Measurements from ENCODE around the gene TIFAB.

TIFAB gene

DNA sequence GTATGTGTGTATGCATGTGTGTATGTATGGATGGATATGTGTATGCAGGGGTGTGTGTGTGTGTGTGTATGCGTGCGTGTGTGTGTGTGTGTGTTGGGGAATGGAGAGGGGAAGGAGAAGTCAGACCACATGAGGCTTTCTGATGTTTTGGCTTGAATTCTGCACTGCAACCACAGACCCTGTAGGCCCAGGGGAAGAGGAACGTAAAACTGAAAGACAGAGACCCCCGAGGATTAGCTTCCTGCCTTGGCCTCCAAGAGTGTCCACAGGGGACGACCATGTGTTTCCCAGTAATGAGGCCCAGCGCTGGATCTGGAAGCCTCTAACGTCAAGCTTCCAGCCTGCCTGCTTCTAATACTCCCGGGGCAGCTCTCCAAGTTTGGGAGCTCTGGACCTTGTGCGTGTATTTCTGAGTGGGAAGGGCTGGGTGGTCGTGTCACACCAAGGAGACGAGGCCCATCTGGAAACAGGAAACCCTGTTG is 10.8 kb downstream of the TIFAB start:
- peak in 1 of 2 experiments; percentile 5 for DNase-seq

DNA sequence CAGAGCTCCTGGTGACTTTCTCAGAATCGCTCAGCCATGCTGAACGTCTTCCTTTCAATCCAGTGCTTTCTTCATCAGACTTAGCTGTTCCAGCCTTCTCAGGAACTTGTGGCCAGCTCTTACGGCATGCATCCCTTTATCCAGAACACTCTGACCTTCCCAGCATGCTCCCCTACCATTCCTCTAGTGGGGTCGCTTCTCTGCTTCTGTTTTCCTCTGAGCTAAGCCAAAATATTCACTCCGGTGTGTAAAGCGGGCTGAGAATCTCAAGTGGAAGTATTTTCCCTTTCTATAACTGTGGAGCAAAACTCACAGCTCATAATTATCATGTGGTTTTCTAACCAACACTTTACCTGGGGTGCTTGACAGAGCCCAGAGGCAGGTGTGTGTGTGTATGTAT is 11.2 kb downstream of the TIFAB start:
- DNase-seq = no peak

DNA sequence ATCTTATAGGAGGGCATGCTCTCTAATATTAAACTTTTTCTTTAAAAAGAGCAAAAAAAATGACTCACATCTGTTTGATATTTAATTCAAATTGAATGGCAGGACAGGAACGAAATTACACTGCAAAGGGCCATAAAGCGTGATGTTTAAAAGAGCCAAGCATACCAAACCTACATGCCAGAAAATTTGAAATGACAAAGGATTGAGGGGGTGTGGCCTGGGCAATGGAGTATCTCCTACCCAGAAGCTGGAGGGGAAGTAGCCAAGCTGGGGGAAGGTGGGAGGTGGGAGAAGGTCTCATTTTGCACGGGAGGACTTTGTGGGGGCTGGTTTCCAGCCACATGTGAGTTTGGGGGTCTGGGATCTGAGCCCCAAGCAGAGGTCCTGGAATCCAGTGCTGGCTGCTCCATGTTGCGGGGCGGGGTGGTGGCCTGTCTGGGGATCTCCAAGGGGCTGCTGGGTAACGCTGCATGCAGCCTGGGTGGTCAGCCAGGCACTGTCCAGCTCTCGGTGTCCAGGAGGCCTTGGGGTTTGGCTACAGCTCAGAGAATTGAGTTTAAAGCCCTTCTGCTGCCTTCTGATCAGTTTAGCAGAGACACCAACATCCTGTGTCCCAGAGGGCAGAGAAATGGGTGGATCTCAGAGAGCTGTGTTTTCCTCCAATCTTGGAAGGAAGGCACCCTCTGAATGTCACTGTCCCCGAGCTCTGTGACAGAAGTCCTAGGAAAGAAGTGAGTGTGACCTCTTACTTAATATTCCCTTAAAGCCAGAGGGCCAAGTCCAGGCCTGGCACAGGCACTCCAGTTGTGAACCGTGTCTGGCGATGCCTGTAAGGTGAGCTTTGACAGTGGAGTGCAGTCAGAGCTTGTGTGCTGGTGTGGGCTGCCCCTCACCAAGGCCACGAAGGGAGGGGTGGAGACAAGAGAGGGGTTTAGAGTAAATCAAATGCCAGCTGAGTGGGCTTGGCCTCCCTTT is 12.6 kb downstream of the TIFAB start:
- no peak for DNase-seq

DNA sequence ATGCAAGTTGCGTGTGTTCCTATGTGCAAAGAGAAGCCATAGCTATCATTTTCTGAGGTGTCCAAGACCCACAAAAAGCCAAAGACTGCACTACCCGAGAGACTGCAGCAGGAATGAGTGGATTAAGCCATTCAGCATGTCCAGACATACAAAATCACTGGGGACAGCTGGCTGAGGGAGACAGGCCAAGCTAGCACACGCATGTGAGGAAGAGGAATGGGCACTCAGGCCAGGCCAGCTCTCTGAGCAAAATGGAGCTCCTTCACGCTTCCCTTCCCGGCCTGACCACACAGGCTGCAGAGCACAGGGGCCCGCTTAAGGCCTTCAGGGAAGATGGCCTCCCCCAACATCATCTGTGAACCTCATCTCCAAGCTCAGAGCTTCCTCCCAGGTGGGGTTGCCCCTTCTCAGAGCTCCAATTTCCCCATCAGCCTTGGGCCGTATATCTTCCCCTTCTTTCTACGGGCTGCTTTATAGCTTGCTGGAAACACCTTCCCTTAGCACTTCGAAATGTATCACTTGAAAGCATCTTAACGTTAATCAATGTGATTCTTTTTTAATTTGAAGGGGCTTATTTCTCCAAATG is 13.4 kb downstream of the TIFAB start:
- no peak for DNase-seq

DNA sequence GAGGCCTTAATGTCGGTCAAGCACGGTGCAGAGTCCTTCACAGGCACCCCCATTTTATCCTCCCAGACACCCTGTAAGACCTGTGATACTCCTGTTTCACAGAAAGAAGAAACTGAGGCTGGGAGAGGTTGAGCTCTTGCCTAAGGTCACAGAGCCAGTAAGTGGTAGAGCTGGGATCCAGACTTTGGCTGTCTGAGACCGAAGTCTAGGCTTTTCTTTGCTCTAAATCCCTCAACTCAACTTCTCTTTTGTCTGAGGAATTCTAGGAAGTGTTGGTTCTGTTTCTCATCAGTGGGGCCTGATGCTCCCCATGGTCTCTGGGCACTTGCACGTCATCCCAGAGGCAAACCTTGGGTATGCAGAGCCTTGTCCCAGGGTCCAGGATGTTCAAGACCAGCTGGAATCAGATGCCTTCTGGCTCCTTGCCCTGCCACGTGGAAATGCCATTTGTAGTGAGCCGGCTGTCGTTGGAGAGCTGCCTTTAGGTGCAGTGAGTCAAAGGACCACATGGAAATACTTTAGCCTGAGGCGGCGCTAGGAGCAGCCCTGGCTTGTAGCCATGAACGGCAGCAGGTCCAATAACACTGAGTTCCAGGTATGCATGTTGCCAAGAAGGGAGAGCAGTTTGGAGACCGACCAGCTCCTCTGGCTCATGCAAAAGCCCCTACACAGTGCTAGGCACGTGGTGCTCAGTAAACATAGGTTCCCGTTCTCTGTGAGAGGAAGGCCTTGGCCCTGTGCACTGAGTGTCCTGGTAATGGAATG is 14.2 kb downstream of the TIFAB start:
- no peak for DNase-seq

DNA sequence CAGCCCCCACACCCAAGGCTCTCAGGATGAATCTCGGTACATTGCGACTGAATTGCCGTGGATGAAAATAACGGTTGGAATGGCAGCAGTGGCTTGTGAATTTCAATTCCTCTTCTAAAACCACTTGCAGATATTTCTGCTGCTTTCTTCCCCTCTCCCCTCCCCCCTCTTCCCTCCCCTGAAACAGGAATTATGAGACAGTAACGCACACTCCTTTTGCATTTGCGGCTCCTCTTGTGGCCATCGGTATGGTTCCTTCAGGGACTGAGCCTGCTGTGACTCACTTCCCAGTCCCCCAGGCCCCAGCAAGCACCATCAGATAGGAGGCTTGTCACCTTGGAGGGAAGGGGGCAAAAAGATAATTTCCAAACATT is 14.7 kb downstream of the TIFAB start:
- DNase-seq = no peak

DNA sequence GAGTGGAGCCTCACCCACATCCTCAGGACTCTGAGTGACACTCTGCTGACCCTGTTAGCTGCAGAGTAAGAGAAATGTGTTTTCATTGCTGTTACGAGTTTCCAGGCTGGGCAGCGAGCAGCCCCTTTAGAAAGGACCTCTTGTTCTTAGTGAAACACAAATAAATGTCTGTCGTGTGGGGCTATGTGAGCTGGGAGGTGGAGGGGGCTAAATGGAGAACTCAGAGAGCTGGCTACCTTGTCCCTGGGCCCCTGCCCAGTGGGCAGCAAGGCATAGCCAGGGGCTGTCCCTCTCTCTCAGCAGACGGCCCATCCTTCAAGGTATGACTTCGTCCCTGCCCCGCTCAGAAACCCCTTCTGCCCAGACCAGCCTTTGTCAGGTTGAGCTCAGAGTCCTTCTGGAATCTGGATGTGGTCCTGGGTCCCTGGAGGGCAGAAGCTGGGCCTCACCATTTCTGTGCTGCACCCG is 15.2 kb downstream of the TIFAB start:
- no peak for DNase-seq

DNA sequence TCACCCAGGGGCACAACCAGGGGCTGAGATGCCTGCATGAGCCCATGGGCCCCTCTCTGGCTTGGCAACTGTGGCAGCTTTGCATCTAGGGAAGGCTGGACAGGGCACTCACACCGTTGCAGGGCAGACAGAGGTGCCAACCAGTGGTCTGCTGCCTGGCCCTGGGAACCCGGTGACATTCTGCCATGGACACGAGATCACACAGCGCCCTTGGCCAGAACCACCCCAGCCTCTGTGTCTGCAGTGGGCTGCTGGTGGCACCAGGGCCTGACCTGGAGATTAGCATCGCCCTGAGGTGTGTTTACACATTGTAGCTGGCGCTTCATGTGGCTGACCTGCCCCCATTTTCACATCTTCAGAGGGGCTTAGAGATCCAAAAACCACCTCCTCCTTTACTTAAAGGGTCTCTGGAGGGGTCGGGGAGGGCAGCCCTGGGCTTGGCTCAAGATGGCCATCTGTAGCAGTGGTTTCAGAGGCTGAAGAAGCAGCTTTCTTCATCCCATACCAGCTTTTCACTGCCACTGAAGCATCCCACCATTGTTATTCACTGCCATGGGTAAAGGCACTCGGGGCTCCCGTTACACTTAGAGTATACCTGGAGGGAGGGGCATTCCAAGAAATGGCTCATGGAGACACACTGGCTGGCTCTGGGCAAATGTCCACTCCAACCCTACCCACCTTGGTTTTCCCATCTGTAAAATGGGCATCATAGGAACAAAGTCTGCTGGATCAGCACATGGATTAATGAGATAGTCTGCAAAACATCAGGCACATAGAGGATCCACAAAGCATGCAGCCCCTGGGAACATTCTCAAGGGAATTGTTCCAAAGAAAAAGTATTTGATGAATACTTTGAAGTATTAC is 16.5 kb downstream of the TIFAB start:
- DNase-seq = no peak

DNA sequence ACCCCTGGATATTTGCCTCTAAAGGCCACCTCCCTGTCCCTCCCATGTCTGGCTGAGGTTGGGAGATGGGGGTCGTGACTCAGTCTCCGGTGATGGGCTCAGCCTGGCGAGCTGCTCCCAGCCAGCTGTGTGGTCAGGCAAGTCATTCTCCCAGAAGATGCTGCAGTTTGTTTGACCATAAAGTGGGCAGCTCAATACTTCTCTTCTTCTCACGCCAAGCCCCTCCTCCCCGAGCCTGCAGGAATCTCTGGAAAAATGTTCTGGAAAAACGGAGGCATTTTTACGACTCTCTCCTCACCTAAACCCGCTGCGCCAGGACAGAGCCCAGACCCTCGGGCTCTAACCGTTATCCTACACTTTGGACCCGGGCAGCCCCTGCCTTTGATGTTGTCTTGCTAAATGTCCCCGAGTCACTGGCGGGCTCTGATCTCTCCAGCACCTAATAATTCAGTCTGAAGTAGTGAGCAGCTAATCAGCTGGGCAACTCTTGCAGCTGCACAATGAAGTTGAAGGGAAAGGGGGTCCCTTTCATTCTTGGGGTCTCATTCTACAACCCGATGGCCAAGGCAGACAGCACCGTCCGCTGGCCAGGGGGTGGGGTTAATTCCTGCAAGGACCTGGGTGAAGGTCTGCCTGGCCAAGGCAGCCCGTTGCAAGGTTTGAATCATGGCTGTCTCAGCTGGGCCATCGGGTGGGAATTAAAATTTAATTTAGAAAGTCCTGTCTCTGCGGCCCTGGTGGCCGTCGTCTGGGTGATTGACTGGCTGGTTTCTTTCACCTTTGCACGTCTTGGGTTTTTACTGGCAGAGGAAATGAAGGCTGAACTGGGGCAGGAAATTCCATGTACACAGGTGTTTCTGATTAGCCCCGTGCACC is 17.3 kb downstream of the TIFAB start:
- DNase-seq = no peak

DNA sequence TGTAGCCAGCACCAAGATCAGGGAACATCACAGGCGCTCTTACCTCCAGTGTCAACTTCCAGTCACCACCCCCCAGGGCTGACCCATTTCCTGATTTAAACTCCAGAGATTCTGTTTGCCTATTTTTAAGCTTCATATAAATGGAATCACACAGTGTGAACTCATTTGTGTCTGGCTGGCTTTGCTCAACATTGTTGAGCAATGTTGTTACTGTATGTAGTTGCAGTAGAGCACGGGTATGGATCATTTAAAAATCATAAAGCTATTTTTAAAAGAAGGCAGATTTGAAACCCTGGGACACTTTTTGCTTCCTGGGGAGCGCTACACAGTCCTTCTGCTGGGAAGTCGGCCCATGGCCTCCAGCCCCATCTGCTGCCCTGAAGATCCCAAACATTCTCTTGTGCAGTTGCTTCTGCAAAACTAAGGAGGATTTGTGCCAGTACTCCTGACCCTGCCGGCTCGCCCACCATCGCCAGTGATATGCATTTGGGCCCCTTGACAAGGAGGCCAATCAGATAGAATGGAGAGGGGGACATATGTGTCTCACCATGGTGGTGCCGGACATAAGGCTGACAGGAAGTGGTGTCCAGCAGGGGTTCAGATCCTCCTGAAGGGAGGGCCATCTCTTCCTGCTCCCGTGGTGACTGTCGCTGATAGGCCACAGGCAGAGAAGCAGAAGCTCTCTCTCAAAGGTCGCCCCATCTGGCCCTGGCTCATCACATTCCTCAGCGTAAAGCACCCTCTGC is 18.3 kb downstream of the TIFAB start:
- DNase-seq = no peak

DNA sequence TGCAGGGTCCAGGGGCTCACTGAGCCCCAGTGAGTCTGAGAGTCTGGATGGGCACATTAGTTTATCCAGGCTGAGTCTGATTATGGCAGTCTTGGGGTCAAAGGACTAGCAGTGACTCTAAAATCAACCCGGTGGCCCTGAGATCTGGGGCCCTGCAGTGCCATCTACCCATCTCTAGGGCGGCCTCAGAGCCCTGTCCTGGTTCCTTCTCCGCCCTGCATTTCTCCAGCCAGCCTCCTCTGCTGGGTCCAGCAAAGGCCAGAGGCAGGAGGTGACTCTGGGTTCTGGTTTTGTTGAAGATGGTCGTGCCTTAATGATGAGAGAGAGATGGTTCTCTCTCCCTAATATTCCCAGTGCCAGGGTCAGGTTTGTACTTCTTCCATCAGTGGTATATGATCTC is 20.0 kb downstream of the TIFAB start:
- no peak for DNase-seq

DNA sequence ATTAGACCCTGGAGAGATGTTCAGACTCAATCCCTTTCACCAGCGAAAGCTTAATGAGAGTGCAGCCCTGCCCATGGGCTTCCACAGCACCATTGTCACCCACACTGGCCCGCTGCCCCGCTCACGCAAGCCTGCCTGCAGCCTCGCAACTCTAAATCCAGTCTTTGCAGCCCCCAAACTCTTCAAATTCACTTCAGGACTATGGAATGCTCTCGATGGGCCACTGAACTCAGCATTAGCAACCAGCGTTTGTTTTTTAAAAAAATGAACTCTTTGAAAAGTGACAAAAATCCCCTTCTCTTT is 22.1 kb downstream of the TIFAB start:
- no peak for DNase-seq

DNA sequence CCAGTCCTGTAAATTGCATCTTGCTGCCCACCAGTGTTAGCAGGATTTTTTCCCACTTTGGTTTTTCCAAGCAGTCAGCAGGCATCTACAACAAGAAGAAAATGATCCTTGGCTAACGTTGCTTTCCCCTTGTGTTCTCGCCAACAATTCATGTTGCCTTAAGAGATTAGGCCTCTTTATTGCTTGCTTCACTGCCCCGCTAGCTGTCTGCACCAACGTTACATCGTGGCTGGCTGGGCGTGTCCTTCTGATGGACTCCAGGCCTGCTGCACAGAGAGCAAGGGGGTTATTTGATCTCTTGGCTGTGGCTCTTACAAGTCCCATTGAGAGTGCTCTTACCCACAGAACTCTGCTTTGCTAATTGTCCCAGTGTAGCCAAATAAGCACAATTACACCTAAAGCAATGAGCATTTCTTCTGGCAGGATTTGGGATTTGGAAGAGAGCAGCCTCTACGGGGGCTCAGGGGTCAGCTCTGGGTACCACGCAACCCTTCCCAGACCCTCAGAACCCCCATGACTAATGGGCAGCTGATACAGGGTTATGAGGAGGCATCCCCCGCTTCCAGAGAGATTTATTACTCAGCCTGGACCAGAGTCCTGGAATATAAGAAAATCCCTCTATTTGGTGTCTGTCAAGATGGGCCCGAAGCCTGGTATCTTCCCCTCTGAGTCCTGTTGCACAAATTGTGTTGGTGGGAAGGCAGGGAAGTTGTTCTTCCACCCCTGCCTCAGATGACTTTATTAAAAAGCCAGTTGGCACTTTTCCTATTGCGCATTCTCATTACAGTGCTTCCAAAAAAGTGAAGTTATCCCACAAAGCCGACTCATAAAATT is 22.6 kb downstream of the TIFAB start:
- no peak for DNase-seq

DNA sequence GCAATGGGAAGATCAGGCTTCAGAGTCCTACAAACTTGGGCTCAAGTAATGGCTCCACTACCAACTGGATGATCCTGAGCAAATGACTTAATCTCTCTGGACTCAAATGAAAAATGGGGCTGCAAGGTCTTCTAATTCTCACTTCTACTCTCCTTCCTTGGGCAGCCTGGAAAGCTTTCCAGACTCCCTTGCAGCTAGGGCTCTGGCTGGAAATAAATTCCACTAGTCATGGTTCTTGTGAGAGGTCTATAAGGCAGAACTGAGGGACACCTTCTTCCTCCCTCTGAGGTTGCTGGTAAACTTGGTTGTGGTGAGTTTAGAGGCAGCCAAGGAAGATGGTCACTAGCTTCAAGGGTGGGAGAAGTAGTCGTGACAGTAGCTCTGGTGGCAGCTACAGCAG is 23.6 kb downstream of the TIFAB start:
- no peak for DNase-seq

DNA sequence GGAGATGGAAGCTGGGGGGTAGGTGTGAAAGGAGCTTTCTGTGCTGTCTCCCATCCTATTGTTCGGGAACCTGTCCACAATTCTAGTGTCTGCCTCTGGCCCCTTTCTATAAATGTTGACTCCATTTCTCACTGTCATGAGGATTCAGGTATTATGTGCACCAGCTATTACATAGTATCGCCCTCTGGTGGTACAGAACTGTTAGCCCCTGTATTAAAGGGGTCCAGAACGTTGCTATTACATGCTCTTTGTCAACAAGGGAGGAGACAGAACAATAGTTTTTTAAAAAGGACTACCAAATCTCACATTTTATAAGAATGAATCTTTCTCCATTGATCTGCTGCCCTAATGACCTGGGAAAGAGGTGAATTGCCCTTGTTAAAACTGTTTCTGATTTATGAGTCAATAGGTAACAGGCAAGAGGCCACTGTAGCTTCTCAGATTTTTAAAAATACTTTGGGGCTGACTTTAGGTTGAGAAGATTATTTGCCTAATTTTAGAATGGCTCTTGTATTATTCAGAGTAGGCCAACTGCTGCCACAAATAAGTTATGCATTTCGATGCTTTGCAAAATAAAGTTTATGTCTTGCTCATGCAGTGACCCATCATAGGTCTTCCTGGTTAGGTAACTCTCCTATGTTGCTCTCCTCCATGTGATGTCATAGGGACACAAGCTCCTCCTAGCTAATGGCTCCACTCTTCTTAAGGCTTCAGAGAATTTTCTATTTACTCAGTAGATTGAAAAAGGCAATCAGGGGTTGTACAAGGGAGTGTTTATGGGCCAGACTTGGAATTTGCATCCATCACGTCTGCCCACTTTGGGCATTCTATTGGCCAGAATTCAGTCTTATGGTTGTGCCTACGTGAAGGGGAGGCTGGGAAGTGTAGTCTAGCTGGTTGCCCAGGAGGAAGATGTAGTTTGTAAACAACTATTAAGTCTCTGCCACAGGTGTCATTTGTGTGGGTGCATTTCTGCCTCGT is 25.8 kb downstream of the TIFAB start:
- DNase-seq = no peak

DNA sequence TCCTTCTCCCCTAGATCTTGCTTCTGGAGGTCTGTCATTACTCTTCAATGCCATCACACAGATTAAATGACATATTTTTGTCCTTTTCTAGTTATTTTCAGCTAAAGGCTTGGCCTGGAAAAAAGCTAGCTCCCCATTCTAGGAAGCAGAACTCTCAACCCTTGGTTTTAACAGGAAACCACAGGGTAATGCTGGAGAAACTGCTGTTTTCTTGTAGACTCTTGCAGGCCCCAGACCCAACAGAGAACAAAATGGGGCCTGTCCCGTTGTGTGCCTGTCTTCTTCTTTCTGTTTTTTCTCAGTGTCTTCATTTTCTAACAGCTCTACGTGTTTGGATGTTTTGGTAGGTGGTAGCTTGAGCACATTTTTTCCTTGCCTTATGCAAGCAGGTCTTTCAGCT is 26.5 kb downstream of the TIFAB start:
- no peak for DNase-seq

DNA sequence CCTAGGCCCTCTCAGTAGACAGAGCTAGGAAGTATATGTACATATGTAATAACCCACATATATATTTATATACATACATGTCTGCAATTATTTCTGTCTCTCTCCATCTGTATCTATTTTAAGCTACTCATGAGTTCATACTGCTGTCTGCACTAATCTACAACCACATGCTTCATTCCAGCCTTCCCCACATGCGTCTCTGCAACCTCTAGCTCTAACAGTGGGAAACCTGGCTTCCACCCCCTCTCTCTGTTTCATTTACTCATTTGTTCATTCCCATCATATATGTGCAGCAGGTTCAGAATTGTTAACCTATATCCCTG is 28.3 kb downstream of the TIFAB start:
- no peak for DNase-seq

DNA sequence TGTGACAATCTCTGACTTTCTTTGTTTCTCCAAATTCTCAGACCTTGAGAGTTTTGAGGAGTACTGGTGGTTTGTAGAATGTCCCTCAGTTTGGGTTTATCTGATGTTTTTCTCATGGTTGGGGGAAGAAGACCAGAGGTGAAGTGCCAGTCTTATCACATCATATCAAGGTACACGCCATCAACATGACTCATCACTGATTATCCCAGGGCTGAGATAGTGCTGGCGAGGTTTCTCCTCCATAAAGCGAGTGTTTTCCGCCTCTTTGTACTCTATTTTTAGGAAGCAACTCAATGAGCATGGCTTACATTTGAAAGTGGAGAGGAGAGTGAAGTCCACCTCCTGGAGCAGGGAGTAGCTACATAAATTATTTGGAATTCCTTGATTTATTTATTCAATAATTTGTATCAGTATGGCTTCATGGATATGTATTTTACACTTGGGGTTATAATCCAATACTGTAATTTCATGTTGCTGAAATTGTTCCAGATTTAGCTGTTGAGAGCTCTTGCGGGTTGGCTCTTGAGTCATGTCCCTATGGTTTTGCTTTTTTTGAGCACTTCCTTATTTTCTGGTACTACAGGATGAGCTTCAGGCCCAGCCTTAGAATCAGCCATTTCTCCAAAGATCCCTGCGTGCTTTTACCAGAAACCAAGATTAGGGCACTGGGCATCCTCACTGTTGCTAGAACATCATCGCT is 28.9 kb downstream of the TIFAB start:
- DNase-seq = no peak
